ENCODE data around the gene CR1L. TPM values are rescaled to one million over a fixed set of nuclear protein-coding genes. Genes with fewer than 3 reads are reported as not detected.
"Not testable (repeated sequence)": the region's sequence is repeated elsewhere in the genome, so short reads cannot be mapped to it uniquely, and the experiment has no call there.

The CR1L gene
- total RNA-seq, 2 donors from 2014 or later = 0.81 TPM; not detected in 1

GRCh38 chr1:207673399-207673798 lies 28.5 kb downstream of the CR1L start:
- ATAC-seq = no peak
- H3K4me1 Mint-ChIP-seq = no peaks in the 10 kb centered on the region
- no peak for DNase-seq
- no peak overlapping the region for H3K27ac Mint-ChIP-seq
- no peaks in the 10 kb centered on the region for H3K36me3 Mint-ChIP-seq (ENCODE audit: low read depth)
- H3K27me3 Mint-ChIP-seq = peaks cover 46% of the 10 kb centered on the region
- H3K9me3 ChIP-seq (ENCODE audit: control insufficient read depth, low read length, poor library complexity, severe bottlenecking) = no peaks in the 10 kb centered on the region
- no peak overlapping the region for H3K4me3 Mint-ChIP-seq

GRCh38 chr1:207676153-207676552 lies 31.2 kb downstream of the CR1L start:
- ATAC-seq (no peak), DNase-seq (no peak)
- peaks cover 38% of the 10 kb centered on the region for H3K27me3 Mint-ChIP-seq
- no peak overlapping the region for H3K27ac Mint-ChIP-seq
- no peaks in the 10 kb centered on the region for H3K4me1 Mint-ChIP-seq
- H3K36me3 Mint-ChIP-seq (ENCODE audit: low read depth) = no peaks in the 10 kb centered on the region
- no peaks in the 10 kb centered on the region for H3K9me3 ChIP-seq (ENCODE audit: control insufficient read depth, low read length, poor library complexity, severe bottlenecking)
- no peak overlapping the region for H3K4me3 Mint-ChIP-seq

- H3K4me1 Mint-ChIP-seq; ATAC-seq; H3K27ac Mint-ChIP-seq; H3K36me3 Mint-ChIP-seq (ENCODE audit: low read depth); H3K4me3 Mint-ChIP-seq; H3K9me3 ChIP-seq (ENCODE audit: control insufficient read depth, low read length, poor library complexity, severe bottlenecking); DNase-seq: not testable (repeated sequence)
- peaks cover 30% of the 10 kb centered on the region for H3K27me3 Mint-ChIP-seq
Observed at GRCh38 chr1:207680590-207681388, 35.9 kb downstream of the CR1L start.

GRCh38 chr1:207682872-207683434 lies 38.0 kb downstream of the CR1L start:
- not testable (repeated sequence) for DNase-seq; H3K9me3 ChIP-seq (ENCODE audit: control insufficient read depth, low read length, poor library complexity, severe bottlenecking); H3K27ac Mint-ChIP-seq; H3K4me3 Mint-ChIP-seq; H3K4me1 Mint-ChIP-seq; ATAC-seq; H3K36me3 Mint-ChIP-seq (ENCODE audit: low read depth)
- H3K27me3 Mint-ChIP-seq = peaks cover 21% of the 10 kb centered on the region

GRCh38 chr1:207690551-207690950 lies 45.6 kb downstream of the CR1L start:
- not testable (repeated sequence) for H3K36me3 Mint-ChIP-seq (ENCODE audit: low read depth); ATAC-seq; H3K9me3 ChIP-seq (ENCODE audit: control insufficient read depth, low read length, poor library complexity, severe bottlenecking); H3K4me1 Mint-ChIP-seq; H3K4me3 Mint-ChIP-seq; H3K27ac Mint-ChIP-seq; DNase-seq
- H3K27me3 Mint-ChIP-seq = peaks cover 28% of the 10 kb centered on the region

GRCh38 chr1:207691010-207691409 lies 46.1 kb downstream of the CR1L start:
- H3K36me3 Mint-ChIP-seq (ENCODE audit: low read depth) = peaks cover 2% of the 10 kb centered on the region
- no peak overlapping the region for H3K27ac Mint-ChIP-seq
- H3K4me3 Mint-ChIP-seq = no peak overlapping the region
- H3K9me3 ChIP-seq (ENCODE audit: control insufficient read depth, low read length, poor library complexity, severe bottlenecking) = no peaks in the 10 kb centered on the region
- no peaks in the 10 kb centered on the region for H3K4me1 Mint-ChIP-seq
- no peak for DNase-seq
- ATAC-seq = no peak
- H3K27me3 Mint-ChIP-seq = peaks cover 32% of the 10 kb centered on the region

GRCh38 chr1:207691841-207692240 lies 46.9 kb downstream of the CR1L start:
- no peak for ATAC-seq
- H3K36me3 Mint-ChIP-seq (ENCODE audit: low read depth) = peaks cover 2% of the 10 kb centered on the region
- no peak overlapping the region for H3K4me3 Mint-ChIP-seq
- no peak for DNase-seq
- no peaks in the 10 kb centered on the region for H3K9me3 ChIP-seq (ENCODE audit: control insufficient read depth, low read length, poor library complexity, severe bottlenecking)
- peaks cover 39% of the 10 kb centered on the region for H3K27me3 Mint-ChIP-seq
- H3K27ac Mint-ChIP-seq = no peak overlapping the region
- H3K4me1 Mint-ChIP-seq = no peaks in the 10 kb centered on the region

- H3K4me1 Mint-ChIP-seq; H3K4me3 Mint-ChIP-seq; ATAC-seq; H3K36me3 Mint-ChIP-seq (ENCODE audit: low read depth); H3K27ac Mint-ChIP-seq; DNase-seq; H3K9me3 ChIP-seq (ENCODE audit: control insufficient read depth, low read length, poor library complexity, severe bottlenecking): not testable (repeated sequence)
- H3K27me3 Mint-ChIP-seq = peaks cover 41% of the 10 kb centered on the region
Observed at GRCh38 chr1:207692291-207692690, 47.4 kb downstream of the CR1L start.

GRCh38 chr1:207695891-207696290 lies 51.0 kb downstream of the CR1L start:
- Mint-ChIP-seq H3K4me1 (peaks cover 3% of the 10 kb centered on the region), H3K4me3 (no peak overlapping the region), H3K27ac (no peak overlapping the region), H3K27me3 (peaks cover 55% of the 10 kb centered on the region), H3K36me3 (ENCODE audit: low read depth) (peaks cover 4% of the 10 kb centered on the region)
- DNase-seq (no peak), ATAC-seq (no peak)
- no peaks in the 10 kb centered on the region for H3K9me3 ChIP-seq (ENCODE audit: control insufficient read depth, low read length, poor library complexity, severe bottlenecking)

GRCh38 chr1:207698822-207699483 lies 54.0 kb downstream of the CR1L start:
- ATAC-seq = no peak
- no peak overlapping the region for H3K27ac Mint-ChIP-seq
- H3K9me3 ChIP-seq (ENCODE audit: control insufficient read depth, low read length, poor library complexity, severe bottlenecking) = no peaks in the 10 kb centered on the region
- no peak for DNase-seq
- H3K27me3 Mint-ChIP-seq = peaks cover 51% of the 10 kb centered on the region
- no peak overlapping the region for H3K4me3 Mint-ChIP-seq
- peaks cover 3% of the 10 kb centered on the region for H3K4me1 Mint-ChIP-seq
- peaks cover 2% of the 10 kb centered on the region for H3K36me3 Mint-ChIP-seq (ENCODE audit: low read depth)

GRCh38 chr1:207702317-207702716 lies 57.4 kb downstream of the CR1L start:
- DNase-seq = no peak
- peaks cover 36% of the 10 kb centered on the region for H3K27me3 Mint-ChIP-seq
- no peaks in the 10 kb centered on the region for H3K9me3 ChIP-seq (ENCODE audit: control insufficient read depth, low read length, poor library complexity, severe bottlenecking)
- peaks cover 2% of the 10 kb centered on the region for H3K36me3 Mint-ChIP-seq (ENCODE audit: low read depth)
- H3K27ac Mint-ChIP-seq = no peak overlapping the region
- H3K4me3 Mint-ChIP-seq = no peak overlapping the region
- peaks cover 3% of the 10 kb centered on the region for H3K4me1 Mint-ChIP-seq
- no peak for ATAC-seq

GRCh38 chr1:207703712-207704111 lies 58.8 kb downstream of the CR1L start:
- no peak for ATAC-seq

GRCh38 chr1:207708004-207708403 lies 63.1 kb downstream of the CR1L start:
- H3K27me3 Mint-ChIP-seq = peaks cover 18% of the 10 kb centered on the region

More at GRCh38 chr1:207703712-207704111, 58.8 kb downstream of the CR1L start:
- H3K9me3 ChIP-seq (ENCODE audit: control insufficient read depth, low read length, poor library complexity, severe bottlenecking) = no peaks in the 10 kb centered on the region
- no peak for DNase-seq
- H3K27ac Mint-ChIP-seq = no peak overlapping the region
- H3K4me1 Mint-ChIP-seq = peaks cover 3% of the 10 kb centered on the region
- no peak overlapping the region for H3K4me3 Mint-ChIP-seq
- H3K36me3 Mint-ChIP-seq (ENCODE audit: low read depth) = peaks cover 2% of the 10 kb centered on the region
- peaks cover 30% of the 10 kb centered on the region for H3K27me3 Mint-ChIP-seq

More at GRCh38 chr1:207708004-207708403, 63.1 kb downstream of the CR1L start:
- H3K9me3 ChIP-seq (ENCODE audit: control insufficient read depth, low read length, poor library complexity, severe bottlenecking); H3K4me3 Mint-ChIP-seq; ATAC-seq; DNase-seq; H3K36me3 Mint-ChIP-seq (ENCODE audit: low read depth); H3K4me1 Mint-ChIP-seq; H3K27ac Mint-ChIP-seq: not testable (repeated sequence)
